ENCODE results near the gene AARS2. TPM values are rescaled to one million over a fixed set of nuclear protein-coding genes. Genes with fewer than 3 reads are reported as not detected.

AARS2 gene
- total RNA-seq, 1 donor from 2014 or later: 9.9 TPM

GRCh38 chr6:44258921-44259320 lies 54.2 kb downstream of the AARS2 start:
- Histone ChIP-seq H3K27me3 (ENCODE audit: control insufficient read depth in 3 of 3, insufficient read depth in 3 of 3, low read length in 3 of 3) (no peaks in the 10 kb centered on the region), H3K4me3 (ENCODE audit: low read length in 3 of 3) (no peak overlapping the region), H3K9ac (ENCODE audit: low read depth in 1 of 3, low read length in 3 of 3) (no peak overlapping the region), H3K9me3 (ENCODE audit: control insufficient read depth in 3 of 3, low read length in 3 of 3) (no peaks in the 10 kb centered on the region), H3K36me3 (ENCODE audit: control insufficient read depth in 3 of 3, insufficient read depth in 3 of 3, low read length in 3 of 3) (peaks cover 20 to 28% (median 25%) of the 10 kb centered on the region in 3 donors), H3K4me1 (ENCODE audit: control insufficient read depth in 3 of 3, insufficient read depth in 3 of 3, low read length in 3 of 3) (peaks cover 34 to 53% (median 41%) of the 10 kb centered on the region in 3 donors), H3K27ac (ENCODE audit: low read depth, low read length) (no peak overlapping the region)

GRCh38 chr6:44258325-44258863 lies 54.8 kb downstream of the AARS2 start:
- Histone ChIP-seq H3K27ac (ENCODE audit: low read depth, low read length) (peak overlapping the region; percentile 87), H3K4me1 (ENCODE audit: control insufficient read depth in 3 of 3, insufficient read depth in 3 of 3, low read length in 3 of 3) (peaks cover 29 to 49% (median 36%) of the 10 kb centered on the region in 3 donors), H3K9ac (ENCODE audit: low read depth in 1 of 3, low read length in 3 of 3) (peak overlapping the region in 2 of 3 donors; percentile 85 to 92), H3K9me3 (ENCODE audit: control insufficient read depth in 3 of 3, low read length in 3 of 3) (no peaks in the 10 kb centered on the region), H3K27me3 (ENCODE audit: control insufficient read depth in 3 of 3, insufficient read depth in 3 of 3, low read length in 3 of 3) (no peaks in the 10 kb centered on the region), H3K36me3 (ENCODE audit: control insufficient read depth in 3 of 3, insufficient read depth in 3 of 3, low read length in 3 of 3) (peaks cover 25 to 31% (median 30%) of the 10 kb centered on the region in 3 donors), H3K4me3 (ENCODE audit: low read length in 3 of 3) (no peak overlapping the region)

GRCh38 chr6:44257753-44258324 lies 55.3 kb downstream of the AARS2 start:
- Histone ChIP-seq H3K4me1 (ENCODE audit: control insufficient read depth in 3 of 3, insufficient read depth in 3 of 3, low read length in 3 of 3) (peaks cover 23 to 46% (median 30%) of the 10 kb centered on the region in 3 donors), H3K27me3 (ENCODE audit: control insufficient read depth in 3 of 3, insufficient read depth in 3 of 3, low read length in 3 of 3) (no peaks in the 10 kb centered on the region), H3K9ac (ENCODE audit: low read depth in 1 of 3, low read length in 3 of 3) (peak overlapping the region; percentile 78 to 92 (median 85)), H3K9me3 (ENCODE audit: control insufficient read depth in 3 of 3, low read length in 3 of 3) (no peaks in the 10 kb centered on the region), H3K4me3 (ENCODE audit: low read length in 3 of 3) (peak overlapping the region; percentile 83 to 88 (median 83)), H3K27ac (ENCODE audit: low read depth, low read length) (peak overlapping the region; percentile 87), H3K36me3 (ENCODE audit: control insufficient read depth in 3 of 3, insufficient read depth in 3 of 3, low read length in 3 of 3) (peaks cover 31 to 36% (median 35%) of the 10 kb centered on the region in 3 donors)

GRCh38 chr6:44257025-44257752 lies 56.0 kb downstream of the AARS2 start, which contains the start of gene SLC35B2:
SLC35B2 (minus strand) TSS chr6:44257528; CDS start chr6:44257410, 118 bp downstream.
- Histone ChIP-seq H3K36me3 (ENCODE audit: control insufficient read depth in 3 of 3, insufficient read depth in 3 of 3, low read length in 3 of 3) (peaks cover 35 to 41% (median 39%) of the 10 kb centered on the region in 3 donors), H3K9me3 (ENCODE audit: control insufficient read depth in 3 of 3, low read length in 3 of 3) (no peaks in the 10 kb centered on the region), H3K4me3 (ENCODE audit: low read length in 3 of 3) (peak within 1 kb of the TSS; percentile 83 to 88 (median 83)), H3K27me3 (ENCODE audit: control insufficient read depth in 3 of 3, insufficient read depth in 3 of 3, low read length in 3 of 3) (no peaks in the 10 kb centered on the region), H3K27ac (ENCODE audit: low read depth, low read length) (peak within 1 kb of the TSS; percentile 87), H3K4me1 (ENCODE audit: control insufficient read depth in 3 of 3, insufficient read depth in 3 of 3, low read length in 3 of 3) (peaks cover 19 to 39% (median 24%) of the 10 kb centered on the region in 3 donors), H3K9ac (ENCODE audit: low read depth in 1 of 3, low read length in 3 of 3) (peak within 1 kb of the TSS; percentile 78 to 92 (median 85))

- H3K9me3 ChIP-seq (ENCODE audit: control insufficient read depth in 3 of 3, low read length in 3 of 3): no peaks in the 10 kb centered on the region
- peaks cover 39 to 46% (median 44%) of the 10 kb centered on the region in 3 donors for H3K36me3 ChIP-seq (ENCODE audit: control insufficient read depth in 3 of 3, insufficient read depth in 3 of 3, low read length in 3 of 3)
- peak overlapping the region; percentile 80 to 88 (median 83) for H3K4me3 ChIP-seq (ENCODE audit: low read length in 3 of 3)
- H3K9ac ChIP-seq (ENCODE audit: low read depth in 1 of 3, low read length in 3 of 3): peak overlapping the region; percentile 69 to 92 (median 85)
- H3K27ac ChIP-seq (ENCODE audit: low read depth, low read length): peak overlapping the region; percentile 87
- peaks cover 24 to 37% (median 24%) of the 10 kb centered on the region in 3 donors for H3K4me1 ChIP-seq (ENCODE audit: control insufficient read depth in 3 of 3, insufficient read depth in 3 of 3, low read length in 3 of 3)
- H3K27me3 ChIP-seq (ENCODE audit: control insufficient read depth in 3 of 3, insufficient read depth in 3 of 3, low read length in 3 of 3): no peaks in the 10 kb centered on the region
Observed at GRCh38 chr6:44256775-44257024, 56.4 kb downstream of the AARS2 start.

- Histone ChIP-seq H3K4me3 (ENCODE audit: low read length in 3 of 3) (peak overlapping the region; percentile 80 to 88 (median 83)), H3K27me3 (ENCODE audit: control insufficient read depth in 3 of 3, insufficient read depth in 3 of 3, low read length in 3 of 3) (no peaks in the 10 kb centered on the region), H3K9ac (ENCODE audit: low read depth in 1 of 3, low read length in 3 of 3) (peak overlapping the region; percentile 69 to 92 (median 85)), H3K4me1 (ENCODE audit: control insufficient read depth in 3 of 3, insufficient read depth in 3 of 3, low read length in 3 of 3) (peaks cover 24 to 37% (median 25%) of the 10 kb centered on the region in 3 donors), H3K36me3 (ENCODE audit: control insufficient read depth in 3 of 3, insufficient read depth in 3 of 3, low read length in 3 of 3) (peaks cover 45 to 52% (median 50%) of the 10 kb centered on the region in 3 donors), H3K9me3 (ENCODE audit: control insufficient read depth in 3 of 3, low read length in 3 of 3) (no peaks in the 10 kb centered on the region), H3K27ac (ENCODE audit: low read depth, low read length) (peak overlapping the region; percentile 87)
Observed at GRCh38 chr6:44255871-44256774, 57.0 kb downstream of the AARS2 start.

- Histone ChIP-seq H3K4me1 (ENCODE audit: control insufficient read depth in 3 of 3, insufficient read depth in 3 of 3, low read length in 3 of 3) (peaks cover 24 to 43% (median 25%) of the 10 kb centered on the region in 3 donors), H3K27ac (ENCODE audit: low read depth, low read length) (no peak overlapping the region), H3K9me3 (ENCODE audit: control insufficient read depth in 3 of 3, low read length in 3 of 3) (no peaks in the 10 kb centered on the region), H3K9ac (ENCODE audit: low read depth in 1 of 3, low read length in 3 of 3) (no peak overlapping the region), H3K36me3 (ENCODE audit: control insufficient read depth in 3 of 3, insufficient read depth in 3 of 3, low read length in 3 of 3) (peaks cover 52 to 61% (median 56%) of the 10 kb centered on the region in 3 donors), H3K4me3 (ENCODE audit: low read length in 3 of 3) (peak overlapping the region in 1 of 3 donors; percentile 2), H3K27me3 (ENCODE audit: control insufficient read depth in 3 of 3, insufficient read depth in 3 of 3, low read length in 3 of 3) (no peaks in the 10 kb centered on the region)
Observed at GRCh38 chr6:44255105-44255808, 57.9 kb downstream of the AARS2 start.

- H3K9ac ChIP-seq (ENCODE audit: low read depth in 1 of 3, low read length in 3 of 3): no peak overlapping the region
- H3K4me1 ChIP-seq (ENCODE audit: control insufficient read depth in 3 of 3, insufficient read depth in 3 of 3, low read length in 3 of 3): peaks cover 24 to 51% (median 27%) of the 10 kb centered on the region in 3 donors
- no peaks in the 10 kb centered on the region for H3K9me3 ChIP-seq (ENCODE audit: control insufficient read depth in 3 of 3, low read length in 3 of 3)
- H3K27ac ChIP-seq (ENCODE audit: low read depth, low read length): no peak overlapping the region
- peaks cover 56 to 62% (median 59%) of the 10 kb centered on the region in 3 donors for H3K36me3 ChIP-seq (ENCODE audit: control insufficient read depth in 3 of 3, insufficient read depth in 3 of 3, low read length in 3 of 3)
- H3K27me3 ChIP-seq (ENCODE audit: control insufficient read depth in 3 of 3, insufficient read depth in 3 of 3, low read length in 3 of 3): no peaks in the 10 kb centered on the region
- H3K4me3 ChIP-seq (ENCODE audit: low read length in 3 of 3): no peak overlapping the region
Observed at GRCh38 chr6:44254191-44255104, 58.7 kb downstream of the AARS2 start.

Data from skeletal muscle tissue (tissue), 4 donors.